Measurements from ENCODE around the gene BHLHE23.

DNA sequence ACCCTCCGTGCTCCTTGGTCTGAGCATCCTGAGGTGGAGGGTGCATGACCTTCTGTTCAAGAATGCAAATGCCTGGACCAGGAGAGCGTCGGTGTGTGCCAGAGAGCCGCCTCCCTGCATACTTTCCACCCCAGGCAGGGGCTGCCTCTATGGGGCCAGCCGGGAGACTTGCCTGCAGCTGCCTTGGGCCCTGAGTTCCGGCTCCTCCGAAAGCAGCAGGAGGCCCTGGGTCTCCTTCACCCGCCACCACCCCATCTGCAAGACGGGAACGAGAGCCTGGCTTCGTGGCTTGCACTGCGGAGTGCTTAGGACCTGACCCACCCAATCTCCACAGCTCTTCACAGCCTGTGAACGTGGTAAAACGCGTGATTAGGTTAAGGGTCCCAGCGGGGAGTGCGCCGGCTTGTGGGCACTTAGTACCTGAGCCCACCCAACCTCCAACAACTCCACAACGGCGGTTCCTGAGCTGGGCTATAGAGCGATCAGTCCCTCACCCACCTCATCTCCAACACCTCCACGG, 16.4 kb downstream of the BHLHE23 start:
- TF ChIP-seq, protein P1, sequence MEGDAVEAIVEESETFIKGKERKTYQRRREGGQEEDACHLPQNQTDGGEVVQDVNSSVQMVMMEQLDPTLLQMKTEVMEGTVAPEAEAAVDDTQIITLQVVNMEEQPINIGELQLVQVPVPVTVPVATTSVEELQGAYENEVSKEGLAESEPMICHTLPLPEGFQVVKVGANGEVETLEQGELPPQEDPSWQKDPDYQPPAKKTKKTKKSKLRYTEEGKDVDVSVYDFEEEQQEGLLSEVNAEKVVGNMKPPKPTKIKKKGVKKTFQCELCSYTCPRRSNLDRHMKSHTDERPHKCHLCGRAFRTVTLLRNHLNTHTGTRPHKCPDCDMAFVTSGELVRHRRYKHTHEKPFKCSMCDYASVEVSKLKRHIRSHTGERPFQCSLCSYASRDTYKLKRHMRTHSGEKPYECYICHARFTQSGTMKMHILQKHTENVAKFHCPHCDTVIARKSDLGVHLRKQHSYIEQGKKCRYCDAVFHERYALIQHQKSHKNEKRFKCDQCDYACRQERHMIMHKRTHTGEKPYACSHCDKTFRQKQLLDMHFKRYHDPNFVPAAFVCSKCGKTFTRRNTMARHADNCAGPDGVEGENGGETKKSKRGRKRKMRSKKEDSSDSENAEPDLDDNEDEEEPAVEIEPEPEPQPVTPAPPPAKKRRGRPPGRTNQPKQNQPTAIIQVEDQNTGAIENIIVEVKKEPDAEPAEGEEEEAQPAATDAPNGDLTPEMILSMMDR (IDR thresholded peaks at IDR 0.05): no peak
- no peak for TF ChIP-seq POLR2A (IDR thresholded peaks at IDR 0.05)
